Heart right ventricle (tissue), 16 donors: ENCODE measurements around the gene MINDY4. TPM values are rescaled to one million over a fixed set of nuclear protein-coding genes. Genes with fewer than 3 reads are reported as not detected.

Experiments
- ATAC-seq, 8 donors: fragments of 200-7000 bp; cut with Tn5 transposase; one replicate each; pipeline ENCODE4 v1.9.1; 2020; ENCODE audit warnings: mild to moderate bottlenecking in 8 of 8, moderate library complexity in 8 of 8, moderate number of reproducible peaks in 1 of 8
- DNase-seq, 2 donors: peaks; one replicate each; pipeline ENCODE4 v3.0.0-alpha.2; 2020
- H3K27ac ChIP-seq, 10 donors: fragments of 200-600 bp; sonication (generic) in 2 of 10; one replicate each; pipeline versions ENCODE4 v1.5.0 to v1.8.0; 2020 to 2022; ENCODE audit warnings: mild to moderate bottlenecking in 3 of 10
- H3K27me3 ChIP-seq, 7 donors: fragments of 200-600 bp; one replicate each; pipeline ENCODE4 v1.8.0; 2021 to 2022; ENCODE audit warnings: mild to moderate bottlenecking in 2 of 7
- H3K36me3 ChIP-seq, 9 donors: fragments of 200-600 bp; sonication (generic) in 1 of 9; one replicate each; pipeline versions ENCODE4 v1.5.0 to v1.8.0; 2020 to 2022; ENCODE audit warnings: mild to moderate bottlenecking in 2 of 9
- H3K4me1 ChIP-seq, 9 donors: fragments of 200-600 bp; sonication (generic) in 1 of 9; one replicate each; pipeline versions ENCODE4 v1.5.0 to v1.8.0; 2020 to 2022; ENCODE audit warnings: mild to moderate bottlenecking in 4 of 9
- H3K4me3 ChIP-seq, 10 donors: fragments of 200-600 bp; sonication (generic) in 2 of 10; one replicate each; pipeline versions ENCODE4 v1.5.0 to v1.8.0; 2020 to 2022; ENCODE audit warnings: mild to moderate bottlenecking in 7 of 10, moderate library complexity in 2 of 10
- H3K9me3 ChIP-seq, 11 donors: fragments of 200-600 bp in 10 of 11; sonication (generic) in 2 of 11; one replicate each; pipeline versions ENCODE4 v1.5.0 to v1.8.0; 2013 to 2022; ENCODE audit warnings: mild to moderate bottlenecking in 2 of 11, control low read depth in 1 of 11, moderate library complexity in 1 of 11
- WGBS, 2 donors: extraction: QIAGEN DNeasy Blood & Tissue Kit; methylation state at CpG; one replicate each; pipeline ENCODE4 v1.1.7; 2013; ENCODE audit warnings: inconsistent platforms in 1 of 2; 5-methylcytosine and 5-hydroxymethylcytosine counted together
- intact Hi-C, 10 donors: fragments of 100-400 bp; cut with DNase I; formaldehyde crosslinking; loops; one replicate each; pipeline versions ENCODE4 v1.11.1 to v1.14.2; 2022
- polyA plus RNA-seq, 2 donors: library from polyadenylated mRNA; stranded (reverse); fragments of 200-250 nt; gene quantifications; one replicate each; pipeline ENCODE4 v1.2.3, GENCODE V29; 2013
- total RNA-seq, 10 donors: library from RNA; stranded (reverse); fragmentation: NEBNext Ultra II Directional in 3 of 10; extraction: Animal tissue kit (Norgen Biotek cat#: 25700) in 3 of 10; gene quantifications; one replicate each; pipeline versions ENCODE4 v1.2.1 to v1.2.4, GENCODE V29; 2021 to 2023
- TF ChIP-seq, protein P1 (sequence below), 9 donors: fragments of 200-600 bp; sonication (generic) in 2 of 9; IDR thresholded peaks; one replicate each; pipeline versions ENCODE4 v1.5.0 to v1.8.0; 2021 to 2022; ENCODE audit warnings: antibody characterized with exemption in 9 of 9, mild to moderate bottlenecking in 5 of 9, moderate library complexity in 1 of 9
- donor health status: Arrhythmogenic right ventricular cardiomyopathy.
- donor health status: ischemic (EF 13 %, LVEDD 7.1; RV severe dilation, severe dysfunction).
- donor health status: healthy with polysubstance abuse.
- donor health status: DM: no; HTN: yes; CAD: no.
- donor health status: DM: no; HTN: no; CAD: no.
- donor health status: ischemic (EF 25% LVEDD 6.9; RV normal size, moderate dysfunction).
- donor health status: ischemic (EF 25% LVEDD 5.7; RV mildly dilated, moderate dysfunction).
- donor health status: healthy.
- donor health status: DM: yes; HTN: yes; CAD: no.
- donor health status: Ischemic cardiomyopathy.
- donor health status: ischemic (EF 35%, LVEDD 5.7; RV mildly dilated, moderate dysfunction).
- donor health status: nonischemic (EF 11% LVEDD 7.7; RV severe dilation, severe dysfunction).
- donor health status: DM: yes; HTN: yes; CAD: no.
- donor health status: PGD.
- donor health status: ischemic (EF 29% LVEDD 5.4; RV normal size, mild dysfunction).
- donor health status: nonischemic (EF 23%, LVEDD 6.1; RV moderate dilation, normal function).

MINDY4 gene
- total and polyA plus RNA-seq, 12 donors: 1.9 to 5.4 (median 2.8) TPM

DNA sequence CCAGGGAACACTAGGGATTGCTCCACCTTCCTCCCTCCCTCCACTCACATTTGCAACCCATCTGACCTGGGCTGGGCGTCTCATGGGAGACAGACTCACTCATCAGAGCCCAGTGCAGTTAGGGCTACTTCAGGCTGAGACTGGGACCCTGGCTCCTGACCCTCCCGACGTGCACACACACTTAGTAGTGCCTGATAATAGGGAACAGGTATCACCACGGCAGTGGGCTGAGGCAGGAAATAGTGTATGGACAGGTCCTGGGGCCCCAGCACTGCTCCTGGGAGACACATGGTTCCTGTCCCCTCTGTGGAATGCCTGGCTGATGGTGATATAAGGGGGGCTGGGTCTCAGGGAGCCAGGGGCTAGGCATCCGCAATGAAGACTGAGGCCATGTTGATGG, 154.7 kb downstream of the MINDY4 start:
- no peak for ATAC-seq
- Histone ChIP-seq H3K4me3 (no peak overlapping the region), H3K27me3 (no peaks in the 10 kb centered on the region), H3K4me1 (peaks cover 16 to 35% (median 31%) of the 10 kb centered on the region in 9 donors), H3K27ac (peak overlapping the region in 1 of 10 donors; percentile 21), H3K36me3 (peaks cover 0 to 51% (median 17%) of the 10 kb centered on the region in 9 donors), H3K9me3 (peaks cover 0 to 8% (median 0%) of the 10 kb centered on the region in 11 donors)
- intact Hi-C loops: no loop called here
- peak in 1 of 2 donors; percentile 9 for DNase-seq
- 57 to 61% methylated on average over 5 of the region's 5 CpGs for WGBS, 2 donors
- TF ChIP-seq, protein P1, sequence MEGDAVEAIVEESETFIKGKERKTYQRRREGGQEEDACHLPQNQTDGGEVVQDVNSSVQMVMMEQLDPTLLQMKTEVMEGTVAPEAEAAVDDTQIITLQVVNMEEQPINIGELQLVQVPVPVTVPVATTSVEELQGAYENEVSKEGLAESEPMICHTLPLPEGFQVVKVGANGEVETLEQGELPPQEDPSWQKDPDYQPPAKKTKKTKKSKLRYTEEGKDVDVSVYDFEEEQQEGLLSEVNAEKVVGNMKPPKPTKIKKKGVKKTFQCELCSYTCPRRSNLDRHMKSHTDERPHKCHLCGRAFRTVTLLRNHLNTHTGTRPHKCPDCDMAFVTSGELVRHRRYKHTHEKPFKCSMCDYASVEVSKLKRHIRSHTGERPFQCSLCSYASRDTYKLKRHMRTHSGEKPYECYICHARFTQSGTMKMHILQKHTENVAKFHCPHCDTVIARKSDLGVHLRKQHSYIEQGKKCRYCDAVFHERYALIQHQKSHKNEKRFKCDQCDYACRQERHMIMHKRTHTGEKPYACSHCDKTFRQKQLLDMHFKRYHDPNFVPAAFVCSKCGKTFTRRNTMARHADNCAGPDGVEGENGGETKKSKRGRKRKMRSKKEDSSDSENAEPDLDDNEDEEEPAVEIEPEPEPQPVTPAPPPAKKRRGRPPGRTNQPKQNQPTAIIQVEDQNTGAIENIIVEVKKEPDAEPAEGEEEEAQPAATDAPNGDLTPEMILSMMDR (IDR thresholded peaks at IDR 0.05): no peak

DNA sequence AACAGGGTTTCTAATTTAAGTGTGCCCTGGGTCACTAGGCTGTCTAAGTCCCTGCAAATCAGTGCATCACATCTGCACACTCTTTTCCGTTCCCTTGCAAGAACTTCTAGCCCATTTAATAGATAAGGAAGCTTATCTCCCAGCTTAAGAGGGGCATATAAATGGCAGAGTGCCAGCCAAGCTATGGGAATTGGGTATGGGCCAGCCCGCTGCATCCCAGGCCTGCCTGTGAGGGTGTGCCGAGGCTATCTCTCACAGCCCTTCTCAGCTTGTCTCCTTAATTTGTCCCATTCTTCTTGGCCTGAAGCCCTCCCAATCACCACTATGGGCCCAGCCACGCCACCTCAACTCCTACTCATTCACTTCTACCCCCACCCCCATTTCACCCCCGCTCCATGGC, 155.1 kb downstream of the MINDY4 start:
- Histone ChIP-seq H3K27me3 (no peaks in the 10 kb centered on the region), H3K27ac (no peak overlapping the region), H3K9me3 (peaks cover 0 to 8% (median 0%) of the 10 kb centered on the region in 11 donors), H3K4me3 (no peak overlapping the region), H3K4me1 (peaks cover 16 to 35% (median 31%) of the 10 kb centered on the region in 9 donors), H3K36me3 (peaks cover 0 to 51% (median 17%) of the 10 kb centered on the region in 9 donors)
- WGBS, 2 donors: 70 to 83% methylated on average over 5 of the region's 5 CpGs
- TF ChIP-seq, protein P1 (IDR thresholded peaks at IDR 0.05): no peak
- intact Hi-C loops: no loop called here
- DNase-seq (peak in 1 of 2 donors; percentile 6), ATAC-seq (no peak)

DNA sequence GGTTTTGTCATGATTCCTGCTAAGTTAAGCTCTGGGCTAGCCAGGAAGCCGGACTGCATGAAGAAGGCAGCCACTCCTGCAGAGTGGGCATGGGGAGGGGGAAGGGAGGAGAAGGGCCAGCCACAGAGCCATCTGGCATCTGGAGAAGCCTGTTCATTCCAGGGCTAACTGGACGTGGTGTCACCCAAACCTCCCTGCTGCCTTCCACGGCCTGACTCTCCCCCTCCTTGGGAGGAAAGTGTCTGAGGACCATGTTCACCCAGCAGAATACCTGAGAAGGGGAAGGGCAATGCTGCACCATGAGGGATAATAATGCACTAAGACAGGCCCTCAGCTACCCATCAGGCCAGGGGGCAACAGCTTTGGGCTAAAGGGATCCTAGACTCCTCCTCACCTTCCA, 155.8 kb downstream of the MINDY4 start:
- no peak overlapping the region for H3K27ac ChIP-seq
- intact Hi-C loops: no loop called here
- peaks cover 0 to 8% (median 0%) of the 10 kb centered on the region in 11 donors for H3K9me3 ChIP-seq
- peaks cover 0 to 47% (median 17%) of the 10 kb centered on the region in 9 donors for H3K36me3 ChIP-seq
- 85 to 90% methylated on average over 3 of the region's 3 CpGs for WGBS, 2 donors
- peak in 1 of 2 donors; percentile 6 for DNase-seq
- no peak overlapping the region for H3K4me3 ChIP-seq
- peaks cover 12 to 35% (median 31%) of the 10 kb centered on the region in 9 donors for H3K4me1 ChIP-seq
- H3K27me3 ChIP-seq: no peaks in the 10 kb centered on the region
- TF ChIP-seq, protein P1 (IDR thresholded peaks at IDR 0.05): no peak
- no peak for ATAC-seq

DNA sequence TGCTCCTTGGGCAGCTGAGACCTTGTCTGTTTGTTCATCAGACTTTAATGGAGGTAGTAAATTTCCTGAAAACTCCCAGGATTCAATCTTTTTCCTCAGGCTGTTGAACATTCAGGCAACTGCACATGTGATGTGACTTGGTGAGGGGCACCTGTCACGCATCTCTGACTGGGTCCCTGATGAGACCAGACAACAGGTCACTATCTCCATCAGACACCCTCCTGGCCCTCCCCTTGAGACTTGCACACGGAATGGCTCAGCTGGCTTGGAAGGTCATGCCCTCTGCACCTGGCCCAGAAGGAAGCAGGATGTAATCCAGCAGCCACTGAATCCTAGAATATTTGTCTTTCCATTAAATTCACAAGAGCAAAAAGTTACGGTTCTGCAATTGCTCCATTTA, 156.3 kb downstream of the MINDY4 start:
- Histone ChIP-seq H3K4me1 (peaks cover 10 to 34% (median 27%) of the 10 kb centered on the region in 9 donors), H3K36me3 (peaks cover 0 to 43% (median 13%) of the 10 kb centered on the region in 9 donors), H3K9me3 (peaks cover 0 to 8% (median 0%) of the 10 kb centered on the region in 11 donors), H3K27ac (no peak overlapping the region), H3K27me3 (no peaks in the 10 kb centered on the region), H3K4me3 (no peak overlapping the region)
- intact Hi-C loops: no loop called here
- TF ChIP-seq, protein P1 (IDR thresholded peaks at IDR 0.05): no peak
- 78 to 84% methylated on average over 3 of the region's 3 CpGs for WGBS, 2 donors
- no peak for DNase-seq
- ATAC-seq: no peak
